Osteoblast (primary cell): ENCODE measurements around the gene TYRP1. TPM values are rescaled to one million over a fixed set of nuclear protein-coding genes. Genes with fewer than 3 reads are reported as not detected.

Source experiments
- DNase-seq: peaks from one replicate; pipeline ENCODE4 v3.0.0; 2011; ENCODE audit warnings: low spot score, mixed read lengths; ENCODE audit not compliant: insufficient read length; ENCODE audit errors: missing footprints
- H2AFZ ChIP-seq: 2 replicates; pipeline ENCODE4 v1.6.0; 2011; ENCODE audit warnings: mild to moderate bottlenecking, low read length
- H3K27ac ChIP-seq: 2 replicates; pipeline ENCODE4 v1.5.1; 2011; ENCODE audit warnings: mild to moderate bottlenecking, low read depth, low read length, moderate library complexity
- H3K27me3 ChIP-seq: 2 replicates; pipeline ENCODE4 v1.6.0; 2012; ENCODE audit warnings: mild to moderate bottlenecking, control low read depth, inconsistent platforms, low read length, moderate library complexity; ENCODE audit not compliant: insufficient read depth
- H3K36me3 ChIP-seq: 2 replicates; pipeline ENCODE4 v1.5.1; 2011; ENCODE audit warnings: mild to moderate bottlenecking, low read length, control low read depth, moderate library complexity; ENCODE audit not compliant: insufficient read depth
- H3K4me1 ChIP-seq: 2 replicates; pipeline ENCODE4 v1.5.1; 2011; ENCODE audit warnings: mild to moderate bottlenecking, low read length, control low read depth, moderate library complexity; ENCODE audit not compliant: insufficient read depth
- H3K4me2 ChIP-seq: 2 replicates; pipeline ENCODE4 v1.6.0; 2011; ENCODE audit warnings: mild to moderate bottlenecking, low read length; ENCODE audit not compliant: insufficient read depth
- H3K4me3 ChIP-seq: fragments of 200-600 bp; sonication (generic); 3 replicates; pipeline ENCODE4 v1.5.1; 2012; ENCODE audit warnings: mild to moderate bottlenecking, low read length, inconsistent platforms; ENCODE audit not compliant: insufficient read depth
- H3K79me2 ChIP-seq: 2 replicates; pipeline ENCODE4 v1.6.0; 2012; ENCODE audit warnings: mild to moderate bottlenecking, low read length, control low read depth, inconsistent platforms; ENCODE audit not compliant: insufficient read depth
- H3K9me3 ChIP-seq: 2 replicates; pipeline ENCODE4 v1.5.1; 2011; ENCODE audit warnings: low read depth, low read length, control low read depth
- H4K20me1 ChIP-seq: 2 replicates; pipeline ENCODE4 v1.6.0; 2012; ENCODE audit warnings: mild to moderate bottlenecking, low read length, control low read depth; ENCODE audit not compliant: insufficient read depth
- total RNA-seq: library from RNA; depleted of rRNA; stranded (reverse); fragments of >200 nt; gene quantifications from 2 replicates; pipeline ENCODE4 v1.2.3, GENCODE V29; 2012
- TF ChIP-seq, protein P1 (sequence below): IDR thresholded peaks from 2 replicates; pipeline ENCODE4 v1.5.1; 2011; ENCODE audit warnings: mild to moderate bottlenecking, low read depth, low read length, moderate library complexity; ENCODE audit errors: extremely low read depth

TYRP1 gene
- total RNA-seq, 1 donor: 0.36 TPM

DNA sequence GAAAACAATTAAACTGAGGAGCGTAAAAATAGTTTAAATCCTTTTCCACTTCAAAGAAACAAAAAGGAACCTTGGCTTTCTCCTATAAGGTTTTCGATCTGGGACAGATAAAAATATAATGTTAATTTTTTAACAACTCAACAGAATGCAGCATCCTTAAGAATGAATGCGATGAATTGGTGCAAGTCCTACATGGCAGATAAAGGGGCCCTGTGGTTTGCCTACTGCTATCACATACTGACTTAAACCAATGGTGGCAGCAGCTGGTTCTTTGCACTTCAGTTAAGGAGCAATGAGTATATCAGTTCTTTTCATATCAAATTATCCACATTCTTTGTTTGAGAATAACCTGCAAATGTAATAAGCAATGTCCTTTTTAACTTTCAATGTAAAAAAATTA, 12.4 kb upstream of the TYRP1 start:
- H3K27ac ChIP-seq: no peak overlapping the region
- no peaks in the 10 kb centered on the region for H3K9me3 ChIP-seq
- H3K4me3 ChIP-seq: no peak overlapping the region
- no peaks in the 10 kb centered on the region for H4K20me1 ChIP-seq
- peaks cover 2% of the 10 kb centered on the region for H3K4me1 ChIP-seq
- no peaks in the 10 kb centered on the region for H3K27me3 ChIP-seq
- H3K79me2 ChIP-seq: no peaks in the 10 kb centered on the region
- H3K36me3 ChIP-seq: no peaks in the 10 kb centered on the region
- TF ChIP-seq, protein P1, sequence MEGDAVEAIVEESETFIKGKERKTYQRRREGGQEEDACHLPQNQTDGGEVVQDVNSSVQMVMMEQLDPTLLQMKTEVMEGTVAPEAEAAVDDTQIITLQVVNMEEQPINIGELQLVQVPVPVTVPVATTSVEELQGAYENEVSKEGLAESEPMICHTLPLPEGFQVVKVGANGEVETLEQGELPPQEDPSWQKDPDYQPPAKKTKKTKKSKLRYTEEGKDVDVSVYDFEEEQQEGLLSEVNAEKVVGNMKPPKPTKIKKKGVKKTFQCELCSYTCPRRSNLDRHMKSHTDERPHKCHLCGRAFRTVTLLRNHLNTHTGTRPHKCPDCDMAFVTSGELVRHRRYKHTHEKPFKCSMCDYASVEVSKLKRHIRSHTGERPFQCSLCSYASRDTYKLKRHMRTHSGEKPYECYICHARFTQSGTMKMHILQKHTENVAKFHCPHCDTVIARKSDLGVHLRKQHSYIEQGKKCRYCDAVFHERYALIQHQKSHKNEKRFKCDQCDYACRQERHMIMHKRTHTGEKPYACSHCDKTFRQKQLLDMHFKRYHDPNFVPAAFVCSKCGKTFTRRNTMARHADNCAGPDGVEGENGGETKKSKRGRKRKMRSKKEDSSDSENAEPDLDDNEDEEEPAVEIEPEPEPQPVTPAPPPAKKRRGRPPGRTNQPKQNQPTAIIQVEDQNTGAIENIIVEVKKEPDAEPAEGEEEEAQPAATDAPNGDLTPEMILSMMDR: no peak
- no peak overlapping the region for H3K4me2 ChIP-seq
- no peak for DNase-seq
- H2AFZ ChIP-seq: no peak overlapping the region

GRCh38 chr9:12681620-12682019, 11.6 kb upstream of the TYRP1 start:
- Histone ChIP-seq H3K4me3 (no peak overlapping the region), H3K9me3 (no peaks in the 10 kb centered on the region), H3K4me1 (peaks cover 2% of the 10 kb centered on the region), H4K20me1 (no peaks in the 10 kb centered on the region), H3K27me3 (no peaks in the 10 kb centered on the region), H3K79me2 (no peaks in the 10 kb centered on the region), H2AFZ (no peak overlapping the region), H3K27ac (no peak overlapping the region), H3K4me2 (no peak overlapping the region), H3K36me3 (no peaks in the 10 kb centered on the region)
- no peak for DNase-seq
- TF ChIP-seq, protein P1: no peak

DNA sequence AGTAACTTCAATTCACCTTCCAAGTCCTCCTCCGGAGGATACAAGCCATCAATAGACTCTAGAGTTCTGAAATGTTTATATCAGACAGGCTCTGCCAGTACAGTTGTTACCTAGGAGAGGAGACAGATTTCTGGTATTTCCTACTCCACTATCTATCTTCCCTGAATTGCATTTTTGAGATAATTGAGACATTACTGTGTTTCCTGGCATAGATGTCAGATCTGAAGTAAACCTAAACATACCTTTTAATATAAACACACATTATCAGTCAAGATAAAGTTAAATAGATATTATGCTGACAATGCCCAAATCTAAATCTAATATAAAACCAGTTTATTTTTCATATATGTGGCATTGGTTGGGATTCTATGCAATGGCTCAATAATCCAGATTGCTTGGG, 8.2 kb upstream of the TYRP1 start:
- Histone ChIP-seq H3K27ac (no peak overlapping the region), H2AFZ (no peak overlapping the region), H3K27me3 (no peaks in the 10 kb centered on the region), H3K4me3 (no peak overlapping the region), H3K79me2 (no peaks in the 10 kb centered on the region), H3K36me3 (no peaks in the 10 kb centered on the region), H3K9me3 (no peaks in the 10 kb centered on the region), H4K20me1 (no peaks in the 10 kb centered on the region), H3K4me2 (no peak overlapping the region), H3K4me1 (peaks cover 2% of the 10 kb centered on the region)
- TF ChIP-seq, protein P1: no peak
- DNase-seq: no peak

- Histone ChIP-seq H3K27me3 (no peaks in the 10 kb centered on the region), H3K79me2 (no peaks in the 10 kb centered on the region), H3K4me2 (no peak overlapping the region), H3K27ac (no peak overlapping the region), H3K9me3 (no peaks in the 10 kb centered on the region), H3K4me3 (no peak overlapping the region), H3K4me1 (no peaks in the 10 kb centered on the region), H2AFZ (no peak overlapping the region), H3K36me3 (no peaks in the 10 kb centered on the region), H4K20me1 (no peaks in the 10 kb centered on the region)
- no peak for DNase-seq
- TF ChIP-seq, protein P1: no peak
These were observed 4.0 kb upstream of the TYRP1 start for GRCh38 chr9:12689233-12689632.
